ENCODE results near the gene RINL.

- TF ChIP-seq POLR2A (IDR thresholded peaks at IDR 0.05), result no peak
- TF ChIP-seq CTCF (IDR thresholded peaks at IDR 0.05), result no peak
Measured at GRCh38 chr19:38837656-38838121, 40.4 kb downstream of the RINL start.
